ENCODE measurements around the gene KRCC1.

DNA sequence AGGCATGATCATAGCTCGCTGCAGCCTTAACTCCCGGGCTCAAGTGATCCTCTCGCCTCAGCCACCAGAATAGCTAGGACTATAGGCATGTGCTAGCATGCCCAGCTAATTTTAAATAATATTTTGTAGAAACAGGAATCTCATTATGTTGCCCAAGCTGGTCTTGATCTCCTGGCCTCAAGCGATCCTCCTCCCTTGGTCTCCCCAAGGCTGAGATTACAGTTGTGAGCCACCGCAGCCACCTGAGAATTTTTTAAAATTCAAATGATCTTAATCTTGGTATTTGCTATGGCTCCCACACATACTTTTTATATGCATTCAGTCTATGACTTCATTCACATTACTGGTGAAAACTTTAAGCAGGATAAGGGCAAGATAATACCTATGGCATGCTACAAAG, 13.1 kb downstream of the KRCC1 start:
- TF ChIP-seq, protein P1, sequence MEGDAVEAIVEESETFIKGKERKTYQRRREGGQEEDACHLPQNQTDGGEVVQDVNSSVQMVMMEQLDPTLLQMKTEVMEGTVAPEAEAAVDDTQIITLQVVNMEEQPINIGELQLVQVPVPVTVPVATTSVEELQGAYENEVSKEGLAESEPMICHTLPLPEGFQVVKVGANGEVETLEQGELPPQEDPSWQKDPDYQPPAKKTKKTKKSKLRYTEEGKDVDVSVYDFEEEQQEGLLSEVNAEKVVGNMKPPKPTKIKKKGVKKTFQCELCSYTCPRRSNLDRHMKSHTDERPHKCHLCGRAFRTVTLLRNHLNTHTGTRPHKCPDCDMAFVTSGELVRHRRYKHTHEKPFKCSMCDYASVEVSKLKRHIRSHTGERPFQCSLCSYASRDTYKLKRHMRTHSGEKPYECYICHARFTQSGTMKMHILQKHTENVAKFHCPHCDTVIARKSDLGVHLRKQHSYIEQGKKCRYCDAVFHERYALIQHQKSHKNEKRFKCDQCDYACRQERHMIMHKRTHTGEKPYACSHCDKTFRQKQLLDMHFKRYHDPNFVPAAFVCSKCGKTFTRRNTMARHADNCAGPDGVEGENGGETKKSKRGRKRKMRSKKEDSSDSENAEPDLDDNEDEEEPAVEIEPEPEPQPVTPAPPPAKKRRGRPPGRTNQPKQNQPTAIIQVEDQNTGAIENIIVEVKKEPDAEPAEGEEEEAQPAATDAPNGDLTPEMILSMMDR (IDR thresholded peaks at IDR 0.05), result no peak
- TF ChIP-seq POLR2A (IDR thresholded peaks at IDR 0.05), result no peak
